ENCODE measurements around the gene RNF2.

RNF2 gene

DNA sequence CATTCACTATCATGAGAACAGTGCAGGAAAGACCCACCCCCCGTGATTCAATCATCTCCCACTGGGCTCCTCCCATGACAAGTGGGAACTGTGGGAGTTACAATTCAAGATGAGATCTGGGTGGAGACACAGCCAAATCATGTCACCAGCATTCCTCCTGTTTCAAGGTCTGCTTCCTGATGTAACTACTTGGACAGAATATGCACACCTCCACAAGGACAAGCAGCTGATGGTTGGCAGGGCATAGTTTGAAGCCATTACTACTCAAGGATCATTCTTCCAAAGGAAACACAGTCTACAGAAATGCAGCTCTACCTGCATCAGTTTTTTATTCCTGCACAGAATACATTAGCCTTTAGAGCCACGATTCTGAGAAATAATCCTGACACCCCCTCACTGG is 28.5 kb upstream of the RNF2 start:
- in situ Hi-C loops (cut with HindIII; ENCODE audit: low sequenced_read_pairs) = no loop called here
- H3K4me3 ChIP-seq (ENCODE audit: low read depth, low read length) = no peak overlapping the region
- peak; percentile 2 for DNase-seq (ENCODE audit: low read depth, low spot score)
- TF ChIP-seq CTCF (IDR thresholded peaks at IDR 0.05; ENCODE audit: low read depth, low read length) = no peak

GRCh38 chr1:185017338-185017737 is 28.0 kb upstream of the RNF2 start:
- DNase-seq (ENCODE audit: low read depth, low spot score) = peak; percentile 92
- no peak overlapping the region for H3K4me3 ChIP-seq (ENCODE audit: low read depth, low read length)
- in situ Hi-C loops (cut with HindIII; ENCODE audit: low sequenced_read_pairs) = no loop called here
- TF ChIP-seq CTCF (IDR thresholded peaks at IDR 0.05; ENCODE audit: low read depth, low read length) = no peak

- no peak for TF ChIP-seq CTCF (IDR thresholded peaks at IDR 0.05; ENCODE audit: low read depth, low read length)
- no peak overlapping the region for H3K4me3 ChIP-seq (ENCODE audit: low read depth, low read length)
- in situ Hi-C loops (cut with HindIII; ENCODE audit: low sequenced_read_pairs) = no loop called here
- DNase-seq (ENCODE audit: low read depth, low spot score) = no peak
Measured at GRCh38 chr1:185017966-185018365, 27.4 kb upstream of the RNF2 start.

GRCh38 chr1:185027252-185027882 is 18.0 kb upstream of the RNF2 start:
- in situ Hi-C loops (cut with HindIII; ENCODE audit: low sequenced_read_pairs) = no loop called here
- no peak for DNase-seq (ENCODE audit: low read depth, low spot score)
- H3K4me3 ChIP-seq (ENCODE audit: low read depth, low read length) = no peak overlapping the region
- TF ChIP-seq CTCF (IDR thresholded peaks at IDR 0.05; ENCODE audit: low read depth, low read length) = no peak

DNA sequence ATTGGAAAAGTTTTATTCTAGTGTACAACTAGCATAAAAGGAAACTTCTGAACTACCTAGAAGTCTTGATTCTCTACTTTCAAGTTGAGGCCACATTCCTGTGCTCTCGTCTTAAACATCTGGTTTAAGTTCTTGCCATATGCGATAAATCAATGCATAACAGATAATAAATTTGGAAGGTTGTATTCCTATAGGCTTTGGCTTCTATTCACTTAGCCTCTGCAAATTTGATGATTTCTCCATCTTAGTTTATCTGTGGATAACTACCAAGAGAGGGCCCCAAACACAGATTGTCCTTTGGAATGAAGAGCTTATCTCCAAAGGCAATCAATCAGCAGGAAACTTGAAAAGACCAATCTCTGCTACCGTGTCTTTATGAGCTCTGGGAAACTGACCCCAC is 11.7 kb upstream of the RNF2 start:
- TF ChIP-seq CTCF (IDR thresholded peaks at IDR 0.05; ENCODE audit: low read depth, low read length) = no peak
- no peak overlapping the region for H3K4me3 ChIP-seq (ENCODE audit: low read depth, low read length)
- in situ Hi-C loops (cut with HindIII; ENCODE audit: low sequenced_read_pairs) = no loop called here
- DNase-seq (ENCODE audit: low read depth, low spot score) = no peak

DNA sequence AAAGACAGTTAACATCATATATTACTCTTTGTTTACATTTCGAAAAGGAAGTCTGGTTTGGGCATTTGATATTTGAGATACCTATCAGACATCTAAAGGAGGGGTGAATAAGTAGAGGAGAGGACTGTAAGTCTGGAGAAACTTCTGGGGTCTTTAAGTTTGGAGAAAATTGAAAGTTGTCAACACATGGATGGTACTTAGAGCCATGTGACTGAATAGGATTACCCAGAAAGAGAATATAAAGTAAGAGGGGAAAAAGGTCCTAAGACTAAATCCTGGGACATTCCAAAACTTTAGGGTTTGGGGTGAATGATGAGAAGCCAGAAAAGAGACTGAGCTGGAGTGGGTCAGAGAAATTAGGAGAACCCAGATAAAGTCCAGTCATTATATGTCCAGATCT is 10.1 kb upstream of the RNF2 start:
- in situ Hi-C loops (cut with HindIII; ENCODE audit: low sequenced_read_pairs) = no loop called here

More for the DNA sequence above, 10.1 kb upstream of the RNF2 start:
- H3K4me3 ChIP-seq (ENCODE audit: low read depth, low read length) = no peak overlapping the region
- TF ChIP-seq CTCF (IDR thresholded peaks at IDR 0.05; ENCODE audit: low read depth, low read length) = no peak
- no peak for DNase-seq (ENCODE audit: low read depth, low spot score)

All from astrocyte of the spinal cord (primary cell).